ENCODE results near the gene KIAA1755. TPM values are rescaled to one million over a fixed set of nuclear protein-coding genes. Genes with fewer than 3 reads are reported as not detected.

Gene KIAA1755
- total RNA-seq, 1 experiment from 2014 or later = not detected

DNA sequence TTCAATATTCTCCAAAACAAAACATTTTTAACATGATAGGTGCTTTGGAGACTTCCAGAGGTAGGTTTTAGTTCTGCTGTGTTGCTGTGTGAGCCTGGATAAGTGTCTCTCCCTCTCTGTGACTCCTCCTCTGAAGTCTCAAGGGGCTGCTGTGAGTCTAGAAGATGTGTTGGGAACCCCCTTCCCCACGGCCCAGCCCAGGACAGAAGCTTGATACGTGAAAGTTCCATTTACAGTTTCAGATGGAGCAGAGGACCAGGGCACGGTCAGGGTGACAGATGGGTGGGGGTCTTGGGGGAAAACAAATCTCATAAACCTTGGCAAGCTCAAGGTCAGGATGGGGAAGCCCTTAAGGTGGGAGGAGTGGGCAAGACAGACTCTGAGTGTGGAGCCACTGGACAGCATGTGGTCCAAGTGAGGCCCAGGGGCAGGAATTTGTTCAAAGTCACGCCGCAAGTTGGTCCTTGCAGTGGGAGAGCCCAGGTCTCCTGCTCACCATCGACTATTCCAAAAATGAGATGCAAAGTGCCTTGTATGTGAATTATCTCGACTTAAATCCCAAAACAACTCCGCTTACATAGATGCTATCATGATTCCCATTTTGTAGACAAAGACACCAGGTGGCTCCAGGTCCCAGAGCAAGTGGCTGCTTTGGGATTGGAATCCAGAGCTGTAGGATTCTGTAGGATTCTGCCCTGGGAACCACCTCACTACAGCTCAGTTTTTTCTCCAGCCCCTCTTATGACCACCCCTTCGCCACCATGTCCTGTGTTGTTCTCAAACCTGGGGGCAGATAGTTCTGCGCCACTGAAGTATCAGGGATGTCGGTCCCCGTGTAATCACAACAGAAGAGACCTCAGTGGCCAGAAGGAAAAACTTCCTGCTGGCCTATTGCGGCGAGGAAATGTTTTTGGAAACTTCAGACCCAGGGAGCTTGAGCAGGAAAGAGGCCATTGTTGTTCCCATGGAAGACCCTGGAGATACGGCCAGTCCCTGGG is 97.4 kb downstream of the KIAA1755 start:
- H3K9me2 ChIP-seq (replicated peaks; ENCODE audit: insufficient read depth, low read length) = no peaks in the 10 kb centered on the region
- no peaks in the 10 kb centered on the region for H3K9me3 ChIP-seq (ENCODE audit: low read length)
- H4K20me1 ChIP-seq (ENCODE audit: insufficient read depth, low read depth, low read length) = no peaks in the 10 kb centered on the region
- H3K9ac ChIP-seq (ENCODE audit: low read length) = no peak overlapping the region
- no peaks in the 10 kb centered on the region for H3K27me3 ChIP-seq (ENCODE audit: low read length)
- no peak overlapping the region for H3K4me2 ChIP-seq (ENCODE audit: low read depth, low read length, poor library complexity, severe bottlenecking)
- no peaks in the 10 kb centered on the region for H3K79me2 ChIP-seq (ENCODE audit: low read length)
- H3K27ac ChIP-seq (ENCODE audit: low read length) = no peak overlapping the region
- no peak for DNase-seq
- H3K4me1 ChIP-seq (ENCODE audit: low read length) = peaks cover 4% of the 10 kb centered on the region; the same call in 1 of the 2 replicates
- H2AFZ ChIP-seq (ENCODE audit: low read length) = no peak overlapping the region
- H3K4me3 ChIP-seq (ENCODE audit: low read length) = no peak overlapping the region
- no peaks in the 10 kb centered on the region for H3K36me3 ChIP-seq (ENCODE audit: insufficient read depth, low read length)

DNA sequence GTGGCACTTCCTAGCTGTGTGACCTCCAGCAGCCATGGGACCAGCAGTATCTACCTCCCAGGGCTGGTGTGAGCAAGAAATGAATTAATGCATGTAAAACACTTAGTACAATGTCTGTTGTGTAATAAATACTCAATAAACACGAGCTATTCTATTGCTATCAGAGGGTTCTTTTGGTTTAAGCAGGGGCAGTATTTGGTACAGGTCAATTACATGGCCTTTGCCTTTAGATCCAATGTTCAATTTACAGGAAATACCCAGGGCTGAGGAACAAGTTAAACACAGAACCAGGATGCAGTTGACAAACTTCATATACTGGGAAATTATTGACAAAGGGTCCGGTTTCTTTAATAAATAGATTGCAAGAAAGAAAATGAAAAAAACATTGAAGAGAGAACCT is 98.4 kb downstream of the KIAA1755 start:
- Histone ChIP-seq H3K79me2 (ENCODE audit: low read length) (no peaks in the 10 kb centered on the region), H3K4me3 (ENCODE audit: low read length) (no peak overlapping the region), H2AFZ (ENCODE audit: low read length) (no peak overlapping the region), H3K4me2 (ENCODE audit: low read depth, low read length, poor library complexity, severe bottlenecking) (no peak overlapping the region), H3K27ac (ENCODE audit: low read length) (no peak overlapping the region), H3K9me2 (replicated peaks; ENCODE audit: insufficient read depth, low read length) (no peaks in the 10 kb centered on the region), H3K36me3 (ENCODE audit: insufficient read depth, low read length) (no peaks in the 10 kb centered on the region), H3K9ac (ENCODE audit: low read length) (no peak overlapping the region), H3K27me3 (ENCODE audit: low read length) (no peaks in the 10 kb centered on the region), H4K20me1 (ENCODE audit: insufficient read depth, low read depth, low read length) (no peaks in the 10 kb centered on the region), H3K9me3 (ENCODE audit: low read length) (no peaks in the 10 kb centered on the region), H3K4me1 (ENCODE audit: low read length) (peaks cover 4% of the 10 kb centered on the region; the same call in 1 of the 2 replicates)
- no peak for DNase-seq

DNA sequence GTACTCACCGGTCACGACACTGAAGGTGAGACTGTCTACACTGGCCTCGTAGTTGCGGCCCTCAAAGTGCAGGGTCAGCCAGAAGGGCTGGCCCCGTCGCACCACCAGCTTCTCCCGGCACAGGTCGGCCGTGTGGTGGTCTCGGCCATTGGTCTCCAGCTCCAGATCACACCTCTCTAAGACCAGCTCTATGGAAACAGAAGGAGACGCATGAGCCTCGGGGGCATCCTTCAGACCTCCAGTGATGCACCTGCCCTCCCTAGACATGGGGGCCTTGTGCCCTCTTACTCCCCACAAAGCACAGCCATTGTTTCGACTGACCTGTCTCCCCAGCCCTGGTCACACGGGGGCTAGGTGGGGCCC is 99.1 kb downstream of the KIAA1755 start:
- Histone ChIP-seq H3K36me3 (ENCODE audit: insufficient read depth, low read length) (no peaks in the 10 kb centered on the region), H3K9me2 (replicated peaks; ENCODE audit: insufficient read depth, low read length) (no peaks in the 10 kb centered on the region), H4K20me1 (ENCODE audit: insufficient read depth, low read depth, low read length) (no peaks in the 10 kb centered on the region), H3K27ac (ENCODE audit: low read length) (no peak overlapping the region), H3K4me1 (ENCODE audit: low read length) (peaks cover 4% of the 10 kb centered on the region; the same call in 1 of the 2 replicates), H3K4me2 (ENCODE audit: low read depth, low read length, poor library complexity, severe bottlenecking) (no peak overlapping the region), H3K9ac (ENCODE audit: low read length) (no peak overlapping the region), H3K27me3 (ENCODE audit: low read length) (no peaks in the 10 kb centered on the region), H3K9me3 (ENCODE audit: low read length) (no peaks in the 10 kb centered on the region), H3K79me2 (ENCODE audit: low read length) (no peaks in the 10 kb centered on the region), H3K4me3 (ENCODE audit: low read length) (no peak overlapping the region), H2AFZ (ENCODE audit: low read length) (no peak overlapping the region)
- no peak for DNase-seq

Other genes starting within 250 kb of the KIAA1755 start
- gene TTI1, start 227.3 kb downstream of the KIAA1755 start, total RNA-seq (2014; rRNA removed; shearing (Covaris generic); ENCODE audit: low replicate concordance) = 22.7 and 38.3 TPM in 2 replicates
- gene RPRD1B, start 227.0 kb downstream of the KIAA1755 start, total RNA-seq (2014; rRNA removed; shearing (Covaris generic); ENCODE audit: low replicate concordance) = 20.3 and 68.2 TPM in 2 replicates
- 0.11 and 0.15 TPM in 2 replicates for gene TGM2, start 95.5 kb downstream of the KIAA1755 start, total RNA-seq (2014; rRNA removed; shearing (Covaris generic); ENCODE audit: low replicate concordance)
- gene BPI, start 43.4 kb upstream of the KIAA1755 start, total RNA-seq (2014; rRNA removed; shearing (Covaris generic); ENCODE audit: low replicate concordance) = not detected in 2 replicates
- not detected in 2 replicates for gene LBP, start 85.7 kb upstream of the KIAA1755 start, total RNA-seq (2014; rRNA removed; shearing (Covaris generic); ENCODE audit: low replicate concordance)
- gene SNHG17, start 174.6 kb upstream of the KIAA1755 start, total RNA-seq (2014; rRNA removed; shearing (Covaris generic); ENCODE audit: low replicate concordance) = 27.3 and 36.4 TPM in 2 replicates
- gene RALGAPB, start 212.1 kb upstream of the KIAA1755 start, total RNA-seq (2014; rRNA removed; shearing (Covaris generic); ENCODE audit: low replicate concordance) = 27.2 and 58.6 TPM in 2 replicates